Measurements from ENCODE around the gene REEP3.
"Not testable (repeated sequence)": the region's sequence is repeated elsewhere in the genome, so short reads cannot be mapped to it uniquely, and the experiment has no call there.

REEP3 gene

DNA sequence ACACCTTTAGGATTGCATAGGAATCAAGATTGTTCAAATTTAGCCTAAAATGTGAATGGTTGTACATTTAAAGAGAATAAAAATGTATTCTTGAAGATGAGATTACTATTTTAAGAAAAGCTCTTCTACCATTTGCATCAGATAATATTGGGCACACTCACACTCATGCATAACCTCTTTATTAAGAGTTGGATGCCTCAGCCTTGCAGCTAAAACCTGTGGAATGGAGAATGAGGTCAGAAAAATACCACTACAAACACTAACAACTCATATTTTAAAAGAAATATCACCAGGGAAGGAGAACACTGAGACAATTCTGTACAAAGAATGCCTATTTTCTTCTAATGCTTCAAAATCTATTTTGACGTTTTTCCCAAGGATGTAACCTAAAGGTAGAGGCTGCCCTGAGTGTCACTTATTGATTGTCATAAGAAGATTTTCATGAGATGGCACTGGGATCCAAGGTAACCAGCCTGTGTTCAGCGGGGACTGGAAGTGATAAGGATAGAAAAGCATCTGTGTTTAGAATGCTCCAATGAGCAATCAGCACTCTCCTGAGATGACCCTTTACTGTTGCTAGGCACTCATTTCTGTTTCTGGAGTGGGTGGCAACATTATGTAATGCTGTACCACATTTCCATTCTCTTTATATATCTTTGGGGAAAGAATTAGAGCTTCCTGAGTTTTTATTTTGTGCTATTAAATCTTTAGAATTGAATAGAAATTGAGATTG is 26.6 kb downstream of the REEP3 start:
- in situ Hi-C loops (cut with MboI; ENCODE audit: low sequenced_read_pairs), result no loop called here

DNA sequence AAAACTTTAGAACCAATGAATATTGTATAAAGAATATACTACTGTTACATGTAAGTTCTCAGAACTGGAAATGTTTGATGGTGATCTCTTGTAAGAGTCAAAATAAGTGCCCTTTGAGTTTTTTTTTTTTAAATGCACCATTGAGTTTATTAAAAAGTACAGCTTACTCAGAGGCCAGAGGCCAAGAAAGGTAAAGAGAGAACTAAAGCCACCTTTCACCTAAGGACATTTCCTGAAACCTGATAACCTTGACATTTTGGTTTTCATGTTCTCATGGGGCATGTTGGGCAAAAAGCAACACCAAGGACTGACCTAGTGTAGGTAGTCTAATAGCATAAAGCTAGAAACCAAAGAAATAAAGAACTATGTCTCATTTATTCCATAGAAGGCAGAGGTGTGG is 27.7 kb downstream of the REEP3 start:
- in situ Hi-C loops (cut with MboI; ENCODE audit: low sequenced_read_pairs), result no loop called here

DNA sequence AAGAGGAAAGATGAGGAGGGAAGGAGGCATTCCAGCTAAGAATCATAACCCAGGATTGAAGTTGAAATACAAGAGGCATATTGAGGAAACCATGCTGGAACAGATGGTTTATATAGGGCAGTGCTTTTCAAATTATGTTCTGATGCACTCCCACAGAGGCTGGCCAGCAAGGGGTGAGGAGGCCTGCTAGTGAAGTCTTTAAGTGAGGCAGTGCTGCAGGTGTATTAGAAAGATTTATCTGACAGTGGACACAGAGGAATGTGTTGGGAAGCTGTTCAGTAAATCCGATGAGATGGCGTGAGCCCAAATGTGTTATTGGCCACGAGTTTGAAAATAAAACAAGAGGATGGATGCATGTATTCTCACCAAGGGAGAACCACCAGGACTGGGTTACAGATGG is 28.6 kb downstream of the REEP3 start:
- in situ Hi-C loops (cut with MboI; ENCODE audit: low sequenced_read_pairs), result no loop called here

DNA sequence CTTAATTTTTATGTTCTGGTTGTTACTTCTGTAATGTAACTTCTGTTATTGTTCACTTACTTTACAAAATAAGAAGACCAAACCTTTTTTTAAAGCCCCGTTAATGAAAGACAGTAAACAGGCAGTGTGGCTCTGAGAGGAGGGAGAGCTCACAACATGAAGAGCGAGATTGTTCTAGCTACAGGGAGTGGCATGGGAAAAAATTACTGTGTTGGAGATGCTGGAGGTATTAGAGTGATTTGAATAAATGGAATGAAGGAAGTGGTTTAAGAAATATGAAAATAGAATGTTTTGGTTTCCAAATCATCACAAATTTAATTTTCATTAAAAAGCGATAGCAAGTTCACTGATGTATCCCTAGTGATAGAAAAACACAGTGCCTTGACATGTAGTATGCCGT is 31.8 kb downstream of the REEP3 start:
- in situ Hi-C loops (cut with MboI; ENCODE audit: low sequenced_read_pairs), result no loop called here

DNA sequence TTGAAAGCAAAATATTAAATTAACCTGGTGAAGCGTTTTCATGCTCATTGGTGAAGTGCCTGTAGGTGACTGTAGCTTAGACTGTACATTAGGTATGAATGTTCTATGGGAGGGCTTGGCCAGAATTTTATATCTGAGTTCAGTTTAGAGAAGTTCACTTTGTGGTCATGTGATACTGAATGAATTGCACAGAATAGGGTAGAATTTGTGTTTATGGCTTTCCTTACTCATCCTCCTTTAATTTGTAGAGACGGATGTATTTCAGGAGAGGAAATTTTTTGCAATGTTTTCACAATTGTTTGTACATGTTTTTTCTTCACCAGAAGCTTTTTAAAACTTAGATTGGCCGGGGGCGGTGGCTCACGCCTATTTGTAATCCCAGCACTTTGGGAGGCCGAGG is 32.3 kb downstream of the REEP3 start:
- in situ Hi-C loops (cut with MboI; ENCODE audit: low sequenced_read_pairs), result no loop called here

DNA sequence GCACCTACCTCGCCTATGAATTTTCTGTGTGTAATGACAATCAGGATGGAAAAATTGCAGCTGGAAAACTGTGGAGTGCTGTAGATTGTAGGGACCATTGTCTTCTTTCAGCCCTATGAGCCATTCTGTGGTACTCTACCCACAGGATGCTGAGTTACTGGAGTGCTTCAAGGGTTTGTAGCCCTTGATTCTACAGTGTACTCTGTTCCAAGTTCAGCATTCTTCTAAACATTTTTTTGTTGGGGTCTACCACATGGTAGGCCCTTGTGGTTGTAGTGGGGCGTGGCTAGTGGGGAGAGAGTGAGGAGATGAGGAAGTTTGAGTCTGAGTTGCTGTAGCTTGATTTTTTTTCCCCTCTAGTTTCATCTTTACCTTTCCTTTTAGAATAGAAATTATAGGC is 33.5 kb downstream of the REEP3 start:
- in situ Hi-C loops (cut with MboI; ENCODE audit: low sequenced_read_pairs), result no loop called here

DNA sequence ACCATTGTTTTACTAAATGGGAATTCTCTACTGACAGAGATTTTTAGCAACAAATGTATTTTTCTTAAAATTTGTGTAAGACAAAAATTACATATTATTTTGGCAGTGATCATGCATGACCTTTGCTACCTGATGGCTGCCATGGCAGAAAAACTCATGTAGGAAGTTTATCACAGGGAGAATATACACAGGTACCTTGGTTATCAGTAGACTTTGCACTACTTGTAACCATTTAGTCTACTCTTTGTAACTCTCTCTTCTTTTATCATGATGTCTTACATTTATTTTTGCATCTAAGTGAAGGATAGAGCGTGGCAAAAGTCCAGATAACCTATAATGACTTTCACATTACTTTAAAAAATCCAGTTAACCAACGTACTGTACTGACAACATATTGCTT is 34.1 kb downstream of the REEP3 start:
- in situ Hi-C loops (cut with MboI; ENCODE audit: low sequenced_read_pairs), result no loop called here

DNA sequence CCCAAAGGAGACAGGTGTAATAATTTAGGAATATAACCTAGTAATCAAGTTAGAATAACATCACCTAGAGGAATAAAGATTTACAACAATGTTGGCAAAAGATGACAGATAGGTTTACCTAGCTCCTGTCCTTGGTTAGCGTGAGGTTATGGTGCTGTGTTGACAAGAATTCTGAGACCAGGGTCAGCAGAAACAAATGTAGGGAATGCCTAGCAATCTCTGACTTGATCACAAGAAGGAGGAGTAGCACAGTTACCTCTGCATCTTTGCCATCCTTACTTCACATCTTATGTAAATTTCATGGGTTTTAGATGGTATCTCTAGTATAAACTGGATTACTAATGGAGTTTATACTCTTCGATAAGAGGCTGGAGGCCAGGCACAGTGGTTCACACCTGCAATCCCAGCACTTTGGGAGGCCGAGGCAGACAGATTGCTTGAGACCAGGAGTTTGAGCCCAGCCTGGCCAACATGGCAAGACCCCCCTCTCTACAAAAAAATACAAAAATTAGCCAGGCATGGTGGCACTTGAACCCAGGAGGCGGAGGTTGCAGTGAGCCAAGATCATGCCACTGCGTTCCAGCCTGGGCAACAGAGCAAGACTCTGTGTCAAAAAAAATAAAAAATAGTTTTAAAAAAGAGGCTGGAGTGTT is 37.1 kb downstream of the REEP3 start:
- in situ Hi-C loops (cut with MboI; ENCODE audit: low sequenced_read_pairs), result no loop called here

DNA sequence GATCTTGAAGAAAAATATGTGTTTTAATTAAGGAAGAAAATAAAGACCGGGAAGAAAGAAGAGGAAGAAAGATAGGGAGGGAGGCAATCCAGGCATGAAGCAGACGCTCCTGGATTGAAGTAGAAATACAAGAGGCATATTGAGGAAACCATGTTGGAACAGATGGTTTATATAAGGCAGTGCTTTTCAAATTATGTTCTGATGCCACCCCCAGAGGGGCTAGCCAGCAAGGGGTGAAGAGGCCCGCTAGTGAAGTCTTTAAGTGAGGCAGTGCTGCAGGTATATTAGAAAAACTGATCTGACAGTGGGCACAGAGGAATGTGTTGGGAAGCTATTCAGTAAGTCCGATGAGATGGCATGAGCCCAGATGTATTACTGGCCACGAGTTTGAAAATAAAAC is 40.1 kb downstream of the REEP3 start:
- in situ Hi-C loops (cut with MboI; ENCODE audit: low sequenced_read_pairs), result no loop called here

DNA sequence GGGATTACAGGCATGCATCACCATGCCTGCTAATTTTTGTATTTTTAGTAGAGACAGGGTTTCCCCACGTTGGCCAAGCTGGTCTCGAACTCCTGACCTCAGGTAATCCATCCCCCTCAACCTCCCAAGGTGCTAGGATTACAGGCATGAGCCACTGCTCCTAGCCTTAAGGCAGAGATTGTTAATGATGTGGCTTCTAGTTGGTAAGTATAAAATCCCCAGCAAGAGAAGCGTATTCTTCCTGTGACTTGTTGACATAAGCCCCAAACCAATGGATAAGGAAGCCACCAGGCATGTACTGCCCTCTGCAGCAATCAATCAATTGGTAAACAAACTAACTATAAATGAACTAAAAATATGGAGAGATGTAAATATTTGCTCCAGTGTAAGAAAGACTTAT is 41.2 kb downstream of the REEP3 start:
- in situ Hi-C loops (cut with MboI; ENCODE audit: low sequenced_read_pairs), result no loop called here

DNA sequence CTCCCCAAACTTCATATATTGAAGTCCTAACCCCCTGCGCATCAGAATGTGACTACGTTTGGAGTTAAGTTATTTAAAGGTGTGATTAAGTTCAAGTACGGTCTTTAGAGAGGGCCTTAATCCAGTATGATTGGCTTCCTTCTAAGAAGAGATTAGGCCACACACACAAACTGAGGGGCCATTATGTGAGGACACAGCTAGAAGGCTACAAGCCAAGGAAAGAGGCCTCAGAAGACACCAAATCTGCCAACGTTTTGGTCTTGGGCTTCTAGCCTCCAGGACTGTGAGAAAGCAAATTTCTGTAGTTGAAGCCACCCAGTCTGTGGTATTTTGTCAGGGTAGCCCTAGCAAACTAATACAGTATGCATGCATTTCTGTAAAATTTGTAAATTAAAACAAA is 41.7 kb downstream of the REEP3 start:
- in situ Hi-C loops (cut with MboI; ENCODE audit: low sequenced_read_pairs), result no loop called here

DNA sequence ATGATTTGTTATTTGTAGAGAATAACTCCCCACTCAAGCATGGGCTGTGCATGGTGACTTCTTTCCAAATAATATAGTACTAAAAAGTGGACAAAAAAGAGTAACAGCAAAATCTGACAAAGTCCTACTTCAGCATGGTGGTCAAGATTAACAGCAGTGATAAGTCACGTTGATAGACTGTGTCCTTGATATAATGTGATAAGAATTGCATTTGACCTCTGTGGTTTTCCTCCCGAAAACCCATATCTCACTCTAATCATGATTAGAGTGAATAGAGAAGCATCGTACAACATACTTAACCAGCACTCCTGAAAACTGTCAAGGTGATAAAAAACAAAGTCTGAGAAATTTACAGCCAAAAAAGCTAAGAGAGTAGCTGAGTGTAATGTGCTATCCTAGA is 42.4 kb downstream of the REEP3 start:
- in situ Hi-C loops (cut with MboI; ENCODE audit: low sequenced_read_pairs), result no loop called here

DNA sequence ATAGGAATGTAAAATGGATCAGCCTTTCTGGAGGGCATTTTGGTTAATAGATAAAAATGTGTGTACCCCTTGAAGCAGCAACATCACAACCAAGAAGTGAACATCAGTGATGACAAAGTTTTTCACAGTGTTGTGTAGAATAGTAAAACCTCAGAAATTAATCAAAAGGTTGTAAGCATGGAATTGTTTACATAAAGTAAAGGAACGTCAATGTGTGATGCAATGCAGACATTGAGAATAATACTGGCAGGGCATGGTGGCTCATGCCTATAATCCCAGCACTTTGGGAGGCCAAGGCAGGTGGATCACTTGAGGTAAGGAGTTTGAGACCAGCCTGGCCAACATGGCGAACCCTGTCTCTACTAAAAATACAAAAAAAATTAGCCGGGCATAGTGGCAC is 43.5 kb downstream of the REEP3 start:
- in situ Hi-C loops (cut with MboI; ENCODE audit: low sequenced_read_pairs), result not testable (repeated sequence)

DNA sequence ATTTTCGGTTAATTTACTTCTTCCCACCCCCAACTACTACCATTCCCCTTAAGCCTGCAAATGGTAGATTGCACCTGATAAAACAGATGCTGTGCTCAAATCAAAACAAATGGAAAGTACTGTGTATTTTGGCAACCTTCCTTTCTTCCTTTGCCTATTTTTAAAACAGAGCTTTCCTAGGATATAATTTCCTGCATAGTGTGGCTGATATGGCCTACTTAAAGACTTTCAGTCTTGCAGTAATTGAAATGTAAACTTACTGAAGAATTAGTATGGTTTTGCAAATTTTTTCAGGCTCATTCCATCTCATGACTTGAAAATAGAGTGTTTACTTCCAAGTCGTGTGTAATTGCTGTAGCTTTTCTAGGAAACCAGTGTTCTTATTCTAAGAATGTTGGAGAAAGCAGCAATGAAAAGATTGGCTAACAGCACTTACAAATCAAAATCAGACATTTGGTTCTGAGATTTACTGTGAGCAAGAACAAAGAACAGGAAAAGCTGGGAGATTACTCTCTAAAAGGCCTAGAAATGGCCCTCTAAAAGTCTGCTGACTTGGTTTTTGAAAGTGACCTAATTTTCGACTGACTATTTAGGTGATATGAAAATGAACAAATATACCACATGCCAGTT is 52.0 kb downstream of the REEP3 start:
- in situ Hi-C loops (cut with MboI; ENCODE audit: low sequenced_read_pairs), result no loop called here

DNA sequence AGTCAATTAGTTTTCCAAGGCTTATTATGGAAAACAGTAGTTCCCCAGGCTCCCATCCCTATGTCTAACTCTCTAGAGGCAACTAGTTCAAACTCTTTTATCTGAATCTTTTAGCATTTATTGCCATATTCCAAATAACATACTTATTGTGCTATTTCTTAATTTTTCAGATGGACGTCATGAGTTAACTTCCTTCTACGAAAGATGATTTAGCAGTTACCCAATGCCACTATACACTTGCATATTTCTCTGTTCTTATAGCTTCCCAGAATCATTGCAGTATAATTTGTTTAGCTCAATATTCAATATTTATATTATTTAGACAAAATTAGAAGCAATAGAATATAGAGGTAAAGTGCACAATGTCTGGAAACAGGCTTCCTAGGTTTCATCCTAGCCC is 52.8 kb downstream of the REEP3 start:
- in situ Hi-C loops (cut with MboI; ENCODE audit: low sequenced_read_pairs), result no loop called here

DNA sequence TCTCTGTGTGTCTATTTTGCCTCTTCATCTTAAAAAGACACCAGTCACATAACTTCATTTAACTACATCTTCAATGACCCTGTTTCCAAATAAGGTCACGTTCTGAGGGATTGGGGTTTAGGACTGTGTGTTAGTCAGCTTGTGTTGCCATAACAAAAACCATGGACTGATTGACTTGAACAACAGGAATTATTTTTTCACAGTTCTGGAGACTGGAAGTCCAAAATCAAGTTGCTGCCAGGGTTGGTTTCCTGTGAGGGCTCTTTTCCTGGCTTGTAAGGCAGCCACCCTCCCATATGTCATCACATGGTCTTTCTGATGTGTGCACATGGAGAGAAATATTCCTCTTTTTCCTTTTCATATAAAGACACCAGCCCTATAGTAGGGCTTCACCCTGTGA is 55.3 kb downstream of the REEP3 start:
- in situ Hi-C loops (cut with MboI; ENCODE audit: low sequenced_read_pairs), result no loop called here

DNA sequence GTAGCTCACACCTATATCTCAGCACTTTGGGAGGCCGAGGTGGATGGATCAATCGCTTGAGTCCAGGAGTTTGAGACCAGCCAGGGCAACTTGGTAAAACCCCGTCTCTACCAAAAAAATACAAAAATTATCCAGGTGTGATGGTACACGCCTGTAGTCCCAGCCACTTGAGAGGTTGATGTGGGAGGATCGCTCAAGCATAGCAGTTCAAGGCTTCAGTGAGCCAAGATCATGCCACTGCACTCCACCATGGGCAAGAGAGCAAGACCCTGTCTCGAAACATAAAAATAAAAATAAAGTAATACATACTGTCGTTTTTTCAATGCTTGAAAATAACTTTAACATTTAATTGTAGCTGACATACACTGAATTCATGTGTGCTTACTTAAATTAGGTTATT is 57.3 kb downstream of the REEP3 start:
- in situ Hi-C loops (cut with MboI; ENCODE audit: low sequenced_read_pairs), result no loop called here

DNA sequence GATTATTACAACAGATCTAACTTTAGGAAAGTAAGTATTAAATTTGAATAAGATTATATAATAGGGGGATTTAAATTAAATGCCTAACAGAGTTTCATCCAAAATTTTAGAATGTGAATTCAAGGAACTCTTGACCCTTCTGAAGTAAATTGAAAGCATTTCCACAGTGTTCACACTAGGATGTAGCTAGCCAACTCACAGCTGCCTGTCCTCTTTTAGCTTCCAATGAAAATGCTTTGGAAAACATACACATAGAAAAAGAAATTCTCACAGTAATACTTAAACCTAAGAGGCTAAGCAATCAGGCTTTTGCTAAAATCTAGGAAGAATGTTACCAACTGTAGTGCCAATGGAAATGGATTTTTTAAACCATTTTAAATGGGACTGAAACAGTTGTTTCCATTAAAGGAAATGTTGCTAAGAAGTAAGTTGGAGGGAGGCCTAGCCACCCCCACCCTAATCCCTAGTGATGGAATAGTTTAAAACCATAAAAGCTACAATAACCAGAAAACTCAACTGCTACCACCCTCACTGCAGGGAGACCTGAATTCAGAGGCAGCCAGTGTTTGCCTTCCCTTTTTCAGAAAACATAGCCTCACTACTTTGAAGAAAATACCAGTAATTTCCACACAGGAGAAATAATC is 58.3 kb downstream of the REEP3 start:
- in situ Hi-C loops (cut with MboI; ENCODE audit: low sequenced_read_pairs), result no loop called here

DNA sequence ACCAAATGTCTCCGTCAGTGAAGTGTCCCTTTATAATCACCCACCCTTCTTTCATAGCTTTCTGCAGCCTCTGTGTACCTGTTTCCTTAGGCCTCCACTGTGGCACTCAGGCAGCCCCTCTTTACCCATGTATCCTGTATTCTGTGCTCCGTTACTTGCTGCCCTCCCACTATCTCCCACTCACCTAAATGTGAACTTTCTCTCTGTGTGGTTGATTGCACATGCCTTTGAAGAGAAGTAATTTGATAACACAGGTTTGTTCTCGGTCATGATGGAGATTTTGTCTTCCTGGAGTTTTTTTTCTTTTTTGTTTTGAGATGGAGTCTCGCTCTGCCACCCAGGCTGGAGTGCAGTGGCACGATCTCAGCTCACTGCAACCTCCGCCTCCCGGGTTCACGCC is 61.5 kb downstream of the REEP3 start:
- in situ Hi-C loops (cut with MboI; ENCODE audit: low sequenced_read_pairs), result no loop called here

DNA sequence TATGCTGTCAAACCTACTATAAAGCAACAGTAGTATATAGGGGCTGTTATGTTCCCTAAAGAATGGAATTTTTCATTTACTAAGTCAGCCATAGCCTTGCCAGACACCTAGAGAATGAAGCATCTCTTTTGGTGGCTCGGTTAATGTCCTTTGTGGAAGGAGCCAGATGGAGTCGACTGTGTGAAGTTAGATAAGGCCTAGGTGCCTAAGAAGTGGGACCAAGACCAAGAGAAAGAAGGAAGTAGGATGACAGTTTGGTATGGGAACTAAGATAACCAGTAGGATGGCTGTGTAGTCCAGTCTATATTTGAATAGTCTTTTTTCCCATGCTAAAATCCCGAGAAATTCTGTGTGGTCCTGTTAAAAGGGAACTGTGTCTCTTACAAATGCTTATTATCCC is 62.2 kb downstream of the REEP3 start:
- in situ Hi-C loops (cut with MboI; ENCODE audit: low sequenced_read_pairs), result no loop called here

DNA sequence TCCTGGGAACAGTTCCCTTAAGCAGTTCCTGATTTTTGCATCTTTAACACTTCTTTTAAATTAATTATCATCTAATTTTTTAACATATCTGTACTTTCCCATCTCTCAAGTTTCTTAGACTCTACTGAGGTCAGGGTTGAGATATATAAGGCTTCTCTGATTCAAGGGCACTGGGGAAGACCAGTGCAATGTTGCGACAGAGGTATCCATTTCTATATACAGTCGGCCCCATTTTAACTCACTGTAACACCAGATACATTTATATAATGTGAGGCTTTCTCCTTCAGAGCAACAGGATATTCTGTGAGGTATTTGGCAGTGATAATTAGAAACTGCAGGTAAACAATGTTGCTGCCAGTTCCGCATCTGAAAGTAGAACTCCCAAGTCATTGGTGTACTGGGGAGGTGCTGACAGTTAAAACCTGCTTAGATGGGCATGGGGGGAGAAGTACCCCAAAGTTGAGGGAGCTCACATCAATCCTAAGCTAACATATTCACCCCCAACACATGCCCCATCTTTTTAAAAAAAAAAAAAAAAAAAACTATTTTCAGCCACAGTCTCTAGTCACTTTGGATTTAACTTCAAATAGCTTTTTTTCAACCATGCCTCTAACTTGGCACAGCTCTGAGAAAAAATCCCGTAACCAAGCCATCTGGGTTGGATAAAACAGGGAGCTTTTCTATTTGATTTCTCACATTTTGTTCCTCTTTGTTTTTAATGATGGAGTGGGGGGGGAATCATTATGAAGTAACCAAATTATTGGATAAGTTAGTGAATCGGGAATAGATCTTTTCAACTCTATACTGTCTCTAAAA is 62.9 kb downstream of the REEP3 start:
- in situ Hi-C loops (cut with MboI; ENCODE audit: low sequenced_read_pairs), result no loop called here

Measured in HL-60/S4 (cell line).